ENCODE results near the gene BTNL9.

DNA sequence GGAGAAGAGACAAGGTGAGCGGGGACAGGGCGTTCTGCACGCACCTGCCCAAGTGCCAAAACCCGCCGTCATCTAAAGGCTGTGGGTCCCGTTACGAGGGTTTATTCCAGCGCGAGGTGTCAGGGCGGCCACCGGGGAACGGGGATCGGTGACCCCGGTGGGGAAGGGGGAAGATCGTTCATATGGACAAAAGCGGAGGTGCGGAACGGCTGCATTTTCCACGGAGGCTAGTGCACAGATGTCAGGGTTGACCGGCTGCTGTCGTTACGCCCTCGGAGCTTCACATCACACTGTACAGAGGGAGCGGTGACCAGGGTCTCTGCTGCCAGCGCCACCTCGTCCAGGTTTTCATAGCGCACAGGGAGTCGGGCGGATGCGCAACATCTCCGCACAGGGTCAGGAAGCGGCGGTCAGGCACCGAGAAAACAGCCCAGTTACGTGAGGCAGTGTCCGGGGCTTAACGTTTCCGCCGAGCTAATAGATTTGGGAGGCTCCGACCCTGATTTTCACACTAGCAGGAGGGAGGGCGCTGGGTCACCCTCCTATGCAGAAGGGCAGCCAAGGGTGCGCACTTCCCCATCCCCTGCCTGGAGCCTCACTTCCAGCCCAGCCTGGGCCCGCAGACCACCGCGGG, 13.5 kb downstream of the BTNL9 start:
- TF ChIP-seq, protein P1, sequence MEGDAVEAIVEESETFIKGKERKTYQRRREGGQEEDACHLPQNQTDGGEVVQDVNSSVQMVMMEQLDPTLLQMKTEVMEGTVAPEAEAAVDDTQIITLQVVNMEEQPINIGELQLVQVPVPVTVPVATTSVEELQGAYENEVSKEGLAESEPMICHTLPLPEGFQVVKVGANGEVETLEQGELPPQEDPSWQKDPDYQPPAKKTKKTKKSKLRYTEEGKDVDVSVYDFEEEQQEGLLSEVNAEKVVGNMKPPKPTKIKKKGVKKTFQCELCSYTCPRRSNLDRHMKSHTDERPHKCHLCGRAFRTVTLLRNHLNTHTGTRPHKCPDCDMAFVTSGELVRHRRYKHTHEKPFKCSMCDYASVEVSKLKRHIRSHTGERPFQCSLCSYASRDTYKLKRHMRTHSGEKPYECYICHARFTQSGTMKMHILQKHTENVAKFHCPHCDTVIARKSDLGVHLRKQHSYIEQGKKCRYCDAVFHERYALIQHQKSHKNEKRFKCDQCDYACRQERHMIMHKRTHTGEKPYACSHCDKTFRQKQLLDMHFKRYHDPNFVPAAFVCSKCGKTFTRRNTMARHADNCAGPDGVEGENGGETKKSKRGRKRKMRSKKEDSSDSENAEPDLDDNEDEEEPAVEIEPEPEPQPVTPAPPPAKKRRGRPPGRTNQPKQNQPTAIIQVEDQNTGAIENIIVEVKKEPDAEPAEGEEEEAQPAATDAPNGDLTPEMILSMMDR (IDR thresholded peaks at IDR 0.05) = no peak
- TF ChIP-seq EZH2 (IDR thresholded peaks at IDR 0.05) (peak; percentile 99), EZH2phosphoT487 (IDR thresholded peaks at IDR 0.05) (peak; percentile 98)
